Measurements from ENCODE around the gene EPAS1.

EPAS1 gene

DNA sequence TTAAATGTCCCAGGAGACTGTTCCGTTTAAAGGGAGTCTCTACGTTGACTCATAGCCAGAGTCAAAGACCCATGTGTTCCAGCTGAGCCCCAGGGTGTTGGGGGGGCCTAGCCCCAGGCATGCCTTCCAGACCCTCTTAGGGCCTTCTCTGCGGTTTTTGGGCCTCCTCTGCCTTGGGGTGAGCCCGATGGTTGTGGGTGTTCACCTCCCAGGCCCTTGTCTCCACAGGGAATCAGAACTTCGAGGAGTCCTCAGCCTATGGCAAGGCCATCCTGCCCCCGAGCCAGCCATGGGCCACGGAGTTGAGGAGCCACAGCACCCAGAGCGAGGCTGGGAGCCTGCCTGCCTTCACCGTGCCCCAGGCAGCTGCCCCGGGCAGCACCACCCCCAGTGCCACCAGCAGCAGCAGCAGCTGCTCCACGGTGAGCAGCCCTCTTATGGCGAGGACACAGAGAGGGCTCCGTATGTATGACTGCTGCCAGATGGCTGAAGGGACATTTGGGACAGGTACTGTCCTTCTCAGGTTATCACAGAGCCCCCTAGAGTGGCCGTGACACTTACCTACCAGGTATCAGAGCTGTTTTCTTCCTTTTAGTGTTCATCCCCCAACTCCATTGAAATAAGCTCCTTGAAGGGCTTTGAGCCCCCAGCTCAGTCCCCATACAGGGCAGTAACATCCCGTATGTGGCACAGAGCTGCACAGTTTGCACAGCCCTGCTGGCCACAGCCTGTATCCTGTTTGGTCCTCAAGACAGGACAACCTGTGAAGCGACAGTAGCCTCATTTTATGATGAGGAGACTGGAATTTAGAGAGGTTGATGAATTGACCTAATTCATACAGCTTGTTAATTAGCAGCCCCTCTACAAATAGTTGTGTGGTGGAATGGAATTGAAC, 80.7 kb downstream of the EPAS1 start:
- Histone ChIP-seq H3K27me3 (ENCODE audit: control insufficient read depth in 1 of 2, insufficient read depth in 2 of 2, low read length in 2 of 2) (no peaks in the 10 kb centered on the region), H3K36me3 (ENCODE audit: control insufficient read depth in 2 of 2, insufficient read depth in 2 of 2, low read length in 2 of 2) (peaks cover under 1 to 7% of the 10 kb centered on the region in 2 donors), H3K9me3 (ENCODE audit: control insufficient read depth in 2 of 2, low read length in 2 of 2) (peaks cover 0 to 6% of the 10 kb centered on the region in 2 donors), H3K27ac (ENCODE audit: low read length) (no peak overlapping the region), H3K4me3 (ENCODE audit: low read length in 2 of 2) (no peak overlapping the region), H3K4me1 (ENCODE audit: control insufficient read depth, insufficient read depth, low read length) (peaks cover 14% of the 10 kb centered on the region), H3K9ac (ENCODE audit: low read length in 2 of 2) (no peak overlapping the region)

DNA sequence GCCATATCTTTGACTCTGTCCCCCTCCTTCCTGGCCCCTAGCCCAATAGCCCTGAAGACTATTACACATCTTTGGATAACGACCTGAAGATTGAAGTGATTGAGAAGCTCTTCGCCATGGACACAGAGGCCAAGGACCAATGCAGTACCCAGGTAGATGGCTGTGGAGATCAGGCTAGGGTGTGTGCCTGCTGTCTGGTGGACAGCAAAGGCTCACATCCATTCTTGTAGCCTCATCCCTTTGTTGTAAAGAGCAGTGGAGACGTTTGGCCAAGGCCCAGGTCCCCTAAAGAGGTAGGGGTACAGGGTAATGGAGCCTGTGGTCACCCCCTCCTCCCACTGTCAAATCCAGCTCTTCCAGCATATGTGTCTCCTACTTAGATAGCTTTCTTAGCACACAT, 81.4 kb downstream of the EPAS1 start:
- Histone ChIP-seq H3K27me3 (ENCODE audit: control insufficient read depth in 1 of 2, insufficient read depth in 2 of 2, low read length in 2 of 2) (no peaks in the 10 kb centered on the region), H3K4me1 (ENCODE audit: control insufficient read depth, insufficient read depth, low read length) (peaks cover 14% of the 10 kb centered on the region), H3K9me3 (ENCODE audit: control insufficient read depth in 2 of 2, low read length in 2 of 2) (no peaks in the 10 kb centered on the region), H3K36me3 (ENCODE audit: control insufficient read depth in 2 of 2, insufficient read depth in 2 of 2, low read length in 2 of 2) (peaks cover 0 to 7% of the 10 kb centered on the region in 2 donors), H3K27ac (ENCODE audit: low read length) (no peak overlapping the region), H3K4me3 (ENCODE audit: low read length in 2 of 2) (no peak overlapping the region), H3K9ac (ENCODE audit: low read length in 2 of 2) (no peak overlapping the region)

- Histone ChIP-seq H3K4me1 (ENCODE audit: control insufficient read depth, insufficient read depth, low read length) (peaks cover 14% of the 10 kb centered on the region), H3K36me3 (ENCODE audit: control insufficient read depth in 2 of 2, insufficient read depth in 2 of 2, low read length in 2 of 2) (peaks cover 0 to 7% of the 10 kb centered on the region in 2 donors), H3K27me3 (ENCODE audit: control insufficient read depth in 1 of 2, insufficient read depth in 2 of 2, low read length in 2 of 2) (no peaks in the 10 kb centered on the region), H3K9ac (ENCODE audit: low read length in 2 of 2) (no peak overlapping the region), H3K9me3 (ENCODE audit: control insufficient read depth in 2 of 2, low read length in 2 of 2) (no peaks in the 10 kb centered on the region), H3K4me3 (ENCODE audit: low read length in 2 of 2) (no peak overlapping the region), H3K27ac (ENCODE audit: low read length) (no peak overlapping the region)
Measured at GRCh38 chr2:46379213-46380037, 82.2 kb downstream of the EPAS1 start.

GRCh38 chr2:46380038-46380940, 83.1 kb downstream of the EPAS1 start:
- Histone ChIP-seq H3K27me3 (ENCODE audit: control insufficient read depth in 1 of 2, insufficient read depth in 2 of 2, low read length in 2 of 2) (no peaks in the 10 kb centered on the region), H3K4me3 (ENCODE audit: low read length in 2 of 2) (no peak overlapping the region), H3K4me1 (ENCODE audit: control insufficient read depth, insufficient read depth, low read length) (peaks cover 14% of the 10 kb centered on the region), H3K9ac (ENCODE audit: low read length in 2 of 2) (no peak overlapping the region), H3K27ac (ENCODE audit: low read length) (no peak overlapping the region), H3K9me3 (ENCODE audit: control insufficient read depth in 2 of 2, low read length in 2 of 2) (no peaks in the 10 kb centered on the region), H3K36me3 (ENCODE audit: control insufficient read depth in 2 of 2, insufficient read depth in 2 of 2, low read length in 2 of 2) (peaks cover 0 to 8% of the 10 kb centered on the region in 2 donors)

- H3K9ac ChIP-seq (ENCODE audit: low read length in 2 of 2): no peak overlapping the region
- peaks cover 0 to 11% of the 10 kb centered on the region in 2 donors for H3K36me3 ChIP-seq (ENCODE audit: control insufficient read depth in 2 of 2, insufficient read depth in 2 of 2, low read length in 2 of 2)
- no peak overlapping the region for H3K4me3 ChIP-seq (ENCODE audit: low read length in 2 of 2)
- no peaks in the 10 kb centered on the region for H3K27me3 ChIP-seq (ENCODE audit: control insufficient read depth in 1 of 2, insufficient read depth in 2 of 2, low read length in 2 of 2)
- H3K4me1 ChIP-seq (ENCODE audit: control insufficient read depth, insufficient read depth, low read length): peaks cover 14% of the 10 kb centered on the region
- H3K27ac ChIP-seq (ENCODE audit: low read length): no peak overlapping the region
- no peaks in the 10 kb centered on the region for H3K9me3 ChIP-seq (ENCODE audit: control insufficient read depth in 2 of 2, low read length in 2 of 2)
Measured at GRCh38 chr2:46381263-46381849, 84.1 kb downstream of the EPAS1 start.

- Histone ChIP-seq H3K9ac (ENCODE audit: low read length in 2 of 2) (no peak overlapping the region), H3K27me3 (ENCODE audit: control insufficient read depth in 1 of 2, insufficient read depth in 2 of 2, low read length in 2 of 2) (no peaks in the 10 kb centered on the region), H3K27ac (ENCODE audit: low read length) (no peak overlapping the region), H3K4me3 (ENCODE audit: low read length in 2 of 2) (no peak overlapping the region), H3K36me3 (ENCODE audit: control insufficient read depth in 2 of 2, insufficient read depth in 2 of 2, low read length in 2 of 2) (peaks cover 0 to 11% of the 10 kb centered on the region in 2 donors), H3K4me1 (ENCODE audit: control insufficient read depth, insufficient read depth, low read length) (peaks cover 14% of the 10 kb centered on the region), H3K9me3 (ENCODE audit: control insufficient read depth in 2 of 2, low read length in 2 of 2) (no peaks in the 10 kb centered on the region)
Measured at GRCh38 chr2:46381871-46382270, 84.7 kb downstream of the EPAS1 start.

DNA sequence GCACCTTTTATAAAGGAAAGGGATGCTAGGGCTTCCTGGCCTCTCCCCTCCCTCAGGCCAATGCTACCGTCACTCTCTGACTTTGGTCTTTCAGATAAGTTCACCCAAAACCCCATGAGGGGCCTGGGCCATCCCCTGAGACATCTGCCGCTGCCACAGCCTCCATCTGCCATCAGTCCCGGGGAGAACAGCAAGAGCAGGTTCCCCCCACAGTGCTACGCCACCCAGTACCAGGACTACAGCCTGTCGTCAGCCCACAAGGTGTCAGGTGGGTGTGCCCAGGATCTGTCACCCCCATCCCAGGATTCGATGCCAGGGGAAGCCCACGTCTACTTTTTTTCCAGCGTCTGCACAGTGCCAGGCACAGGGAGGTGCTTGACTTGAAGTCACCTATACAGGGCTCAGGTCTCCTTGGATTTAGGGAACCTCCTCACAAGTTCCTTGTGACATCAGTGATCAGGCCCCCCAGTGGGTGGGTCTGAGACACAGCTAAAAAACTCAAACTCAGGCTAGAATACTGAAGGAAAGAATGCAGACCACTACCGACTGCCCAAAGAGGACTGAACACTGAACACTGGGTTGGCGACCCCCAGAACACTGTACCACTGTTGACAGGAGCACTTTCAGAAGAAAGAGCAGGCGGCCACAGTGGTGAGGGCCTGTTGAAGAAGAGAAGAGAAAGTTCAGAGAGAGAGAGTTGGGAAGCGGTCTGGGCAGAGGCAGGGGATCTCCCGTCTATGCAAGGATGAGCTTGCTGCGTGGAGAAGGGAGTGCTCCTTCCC, 85.3 kb downstream of the EPAS1 start:
- no peaks in the 10 kb centered on the region for H3K9me3 ChIP-seq (ENCODE audit: control insufficient read depth in 2 of 2, low read length in 2 of 2)
- peaks cover 0 to 11% of the 10 kb centered on the region in 2 donors for H3K36me3 ChIP-seq (ENCODE audit: control insufficient read depth in 2 of 2, insufficient read depth in 2 of 2, low read length in 2 of 2)
- no peak overlapping the region for H3K9ac ChIP-seq (ENCODE audit: low read length in 2 of 2)
- H3K4me1 ChIP-seq (ENCODE audit: control insufficient read depth, insufficient read depth, low read length): peaks cover 14% of the 10 kb centered on the region
- H3K27ac ChIP-seq (ENCODE audit: low read length): no peak overlapping the region
- no peaks in the 10 kb centered on the region for H3K27me3 ChIP-seq (ENCODE audit: control insufficient read depth in 1 of 2, insufficient read depth in 2 of 2, low read length in 2 of 2)
- no peak overlapping the region for H3K4me3 ChIP-seq (ENCODE audit: low read length in 2 of 2)

DNA sequence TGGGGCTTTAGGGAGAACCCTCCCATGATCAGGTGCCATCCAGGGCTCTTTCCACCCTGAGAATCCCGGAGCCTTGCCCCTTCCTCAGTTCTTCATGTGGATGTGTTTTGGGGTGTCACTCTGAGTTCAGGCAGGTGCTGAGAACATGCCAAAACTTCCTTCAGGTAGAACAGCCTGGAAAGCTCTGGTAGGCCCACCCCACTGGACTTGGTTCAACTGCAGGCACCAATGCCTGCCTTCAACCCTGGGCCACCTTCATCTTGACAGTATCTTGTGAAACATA, 85.8 kb downstream of the EPAS1 start:
- no peaks in the 10 kb centered on the region for H3K9me3 ChIP-seq (ENCODE audit: control insufficient read depth in 2 of 2, low read length in 2 of 2)
- H3K27me3 ChIP-seq (ENCODE audit: control insufficient read depth in 1 of 2, insufficient read depth in 2 of 2, low read length in 2 of 2): no peaks in the 10 kb centered on the region
- H3K9ac ChIP-seq (ENCODE audit: low read length in 2 of 2): no peak overlapping the region
- peaks cover 0 to 11% of the 10 kb centered on the region in 2 donors for H3K36me3 ChIP-seq (ENCODE audit: control insufficient read depth in 2 of 2, insufficient read depth in 2 of 2, low read length in 2 of 2)
- no peak overlapping the region for H3K27ac ChIP-seq (ENCODE audit: low read length)
- H3K4me1 ChIP-seq (ENCODE audit: control insufficient read depth, insufficient read depth, low read length): peaks cover 16% of the 10 kb centered on the region
- H3K4me3 ChIP-seq (ENCODE audit: low read length in 2 of 2): no peak overlapping the region

DNA sequence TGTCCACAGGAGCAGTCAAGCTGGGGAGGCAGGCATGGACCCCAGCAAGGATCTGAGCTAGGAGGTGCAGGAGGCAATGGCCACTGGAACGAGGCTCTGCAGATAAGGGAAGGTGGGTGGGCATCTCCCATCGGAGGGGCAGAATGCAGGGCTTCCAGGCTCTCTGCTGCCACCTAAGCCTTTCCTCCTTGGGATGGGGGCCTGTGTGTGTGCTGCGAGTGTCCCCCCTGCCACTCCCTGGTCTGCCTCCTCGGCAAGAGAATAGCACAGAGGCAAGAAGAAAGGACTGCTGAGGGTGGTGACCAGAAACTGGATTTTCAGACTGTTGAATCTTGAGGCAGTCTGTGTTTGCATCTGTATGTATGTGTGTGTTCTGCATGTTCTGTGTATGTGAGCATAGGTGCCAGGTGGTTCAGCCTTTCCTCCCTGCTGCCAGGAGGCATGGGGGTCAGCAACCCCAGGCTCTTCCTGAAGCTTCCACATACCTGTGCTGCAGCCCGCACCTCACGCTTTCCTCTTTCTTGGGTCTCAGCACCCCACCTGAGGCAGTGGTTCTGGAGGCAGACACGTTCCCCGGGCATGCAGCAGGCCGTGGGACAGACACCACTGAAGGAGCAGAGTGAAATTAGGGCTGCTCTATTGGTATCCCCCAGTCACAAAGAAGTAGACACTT, 86.7 kb downstream of the EPAS1 start:
- peaks cover 9% of the 10 kb centered on the region for H3K4me1 ChIP-seq (ENCODE audit: control insufficient read depth, insufficient read depth, low read length)
- no peaks in the 10 kb centered on the region for H3K9me3 ChIP-seq (ENCODE audit: control insufficient read depth in 2 of 2, low read length in 2 of 2)
- H3K27ac ChIP-seq (ENCODE audit: low read length): no peak overlapping the region
- no peak overlapping the region for H3K4me3 ChIP-seq (ENCODE audit: low read length in 2 of 2)
- H3K27me3 ChIP-seq (ENCODE audit: control insufficient read depth in 1 of 2, insufficient read depth in 2 of 2, low read length in 2 of 2): no peaks in the 10 kb centered on the region
- H3K36me3 ChIP-seq (ENCODE audit: control insufficient read depth in 2 of 2, insufficient read depth in 2 of 2, low read length in 2 of 2): peaks cover 0 to 8% of the 10 kb centered on the region in 2 donors
- H3K9ac ChIP-seq (ENCODE audit: low read length in 2 of 2): no peak overlapping the region

All from stomach smooth muscle (tissue), 2 donors.